ENCODE measurements around the gene AP2M1.

The AP2M1 gene

GRCh38 chr3:184183679-184184078 lies 9.0 kb downstream of the AP2M1 start:
- DNase-seq: no peak

DNA sequence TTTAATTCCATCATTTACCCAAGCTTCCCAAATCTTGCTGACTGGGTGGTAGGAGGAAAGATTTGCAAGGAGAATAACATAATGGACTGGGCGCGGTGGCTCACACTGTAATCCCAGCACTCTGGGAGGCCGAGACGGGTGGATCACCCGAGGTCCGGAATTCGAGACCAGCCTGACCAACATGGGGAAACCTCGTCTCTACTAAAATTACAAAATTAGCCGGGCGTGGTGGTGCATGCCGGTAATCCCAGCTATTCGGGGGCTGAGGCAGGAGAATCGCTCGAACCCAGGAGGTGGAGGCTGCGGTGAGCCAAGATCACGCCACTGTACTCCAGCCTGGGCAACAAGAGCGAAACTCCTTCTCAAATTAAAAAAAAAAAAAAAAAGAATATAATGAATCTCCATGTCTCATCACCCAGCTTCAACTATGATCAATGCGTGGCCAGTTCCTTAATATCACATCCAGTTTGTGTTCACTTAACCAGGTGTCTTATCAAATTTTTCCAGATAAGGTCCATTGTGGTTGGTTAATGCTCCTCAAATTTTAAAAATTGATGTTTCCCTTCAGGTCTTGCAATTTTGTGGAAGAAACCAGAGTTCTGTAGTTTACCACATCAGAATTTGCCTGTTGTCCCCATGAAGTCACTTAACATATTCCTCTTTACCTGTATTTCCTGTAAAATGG lies 10.0 kb downstream of the AP2M1 start:
- no peak for DNase-seq

GRCh38 chr3:184185461-184186183 lies 11.0 kb downstream of the AP2M1 start:
- peak; percentile 99 for DNase-seq

DNA sequence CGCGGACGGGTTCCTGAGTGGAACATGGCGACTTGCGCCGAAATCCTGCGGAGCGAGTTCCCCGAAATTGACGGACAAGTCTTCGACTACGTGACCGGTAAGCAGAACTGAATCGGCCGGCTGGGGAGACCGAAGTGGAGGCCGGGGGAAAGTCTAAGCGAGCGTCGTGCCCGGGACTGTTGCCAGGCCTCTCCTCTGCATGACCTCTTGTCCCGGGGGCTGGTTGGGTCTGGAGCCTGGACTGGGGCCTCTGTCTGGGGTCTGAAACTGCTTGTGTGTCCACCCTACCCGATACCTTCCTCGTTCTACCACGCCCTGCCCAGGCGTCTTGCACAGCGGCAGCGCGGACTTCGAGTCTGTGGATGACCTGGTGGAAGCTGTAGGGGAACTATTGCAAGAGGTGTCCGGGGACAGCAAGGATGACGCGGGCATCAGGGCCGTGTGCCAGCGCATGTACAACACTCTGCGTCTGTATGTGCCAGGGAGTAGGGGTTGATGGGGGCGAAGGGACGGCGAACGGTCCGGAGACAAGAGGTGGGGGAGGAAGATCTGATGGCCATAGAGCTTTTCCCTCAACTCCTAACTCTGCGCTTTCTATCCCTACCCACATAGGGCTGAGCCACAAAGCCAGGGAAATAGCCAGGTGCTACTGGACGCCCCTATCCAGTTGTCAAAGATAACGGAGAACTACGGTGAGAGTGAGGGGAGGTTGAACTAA lies 11.7 kb downstream of the AP2M1 start, which contains the start of gene ABCF3:
Gene ABCF3, plus strand, starts transcription at position 16 of the 718 bp plus-strand sequence. Its CDS starts 9 bp downstream, at position 25.
- no peak for DNase-seq

DNA sequence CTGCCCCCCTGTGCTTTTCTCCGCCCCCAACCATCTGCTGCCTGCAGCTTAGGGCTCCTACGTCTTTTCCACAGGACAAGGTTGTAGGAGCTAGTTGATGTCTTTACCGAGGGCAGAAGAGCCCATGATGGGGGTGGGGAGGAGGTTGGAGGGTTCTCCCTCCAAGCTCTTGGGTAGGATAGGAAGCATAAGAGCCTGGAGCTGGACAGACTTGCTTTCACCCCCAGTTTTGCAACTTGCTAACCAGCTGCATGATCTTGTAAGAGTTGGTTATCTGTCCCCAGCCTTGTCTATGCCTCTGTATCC lies 12.2 kb downstream of the AP2M1 start:
- no peak for DNase-seq

- no peak for DNase-seq
These were observed 13.4 kb downstream of the AP2M1 start for GRCh38 chr3:184188080-184188479.

DNA sequence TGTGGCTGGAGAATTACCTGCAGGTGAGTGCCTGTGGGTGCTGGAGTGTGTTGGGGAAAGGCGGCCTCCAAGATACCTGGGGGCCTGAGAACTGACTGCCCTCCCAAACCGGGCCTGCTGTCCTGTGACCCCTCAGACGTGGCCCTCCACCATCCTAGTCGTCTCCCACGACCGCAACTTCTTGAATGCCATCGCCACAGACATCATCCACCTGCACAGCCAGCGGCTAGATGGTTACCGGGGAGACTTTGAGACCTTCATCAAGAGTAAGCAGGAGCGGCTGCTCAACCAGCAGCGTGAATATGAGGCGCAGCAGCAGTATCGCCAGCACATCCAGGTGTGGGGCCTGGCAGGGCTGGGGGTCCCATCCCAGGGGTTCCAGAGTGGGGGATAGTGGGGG lies 14.8 kb downstream of the AP2M1 start:
- no peak for DNase-seq

- no peak for DNase-seq
These were observed 18.2 kb downstream of the AP2M1 start for GRCh38 chr3:184192889-184193288.

DNA sequence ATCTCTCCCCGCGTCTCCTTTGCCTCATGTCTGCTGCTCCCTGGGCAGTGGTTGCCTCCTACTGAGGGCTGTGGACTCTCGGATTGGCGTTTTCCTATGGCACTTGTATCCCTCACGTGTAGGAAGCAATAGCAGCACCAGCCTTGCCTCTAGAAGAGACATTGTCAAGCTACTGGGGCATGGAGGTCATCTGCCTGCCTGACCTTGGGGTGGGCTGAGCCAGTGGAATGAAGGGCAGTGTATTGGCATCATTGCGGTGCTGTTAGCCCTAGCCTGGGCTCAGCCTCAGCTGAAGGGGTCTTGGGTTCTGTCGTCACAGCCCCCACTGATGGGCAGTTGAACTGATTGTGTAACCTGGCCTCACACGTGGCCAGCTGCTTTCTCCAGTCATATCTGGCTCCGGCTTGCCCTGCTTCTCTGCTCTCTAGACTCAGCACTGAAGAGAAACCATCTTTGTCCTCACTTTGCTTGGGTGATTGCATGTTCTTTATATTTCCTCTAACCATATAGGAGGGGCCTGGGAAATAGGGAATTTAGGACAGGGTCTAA lies 19.4 kb downstream of the AP2M1 start:
- no peak for DNase-seq

GRCh38 chr3:184196536-184196935 lies 21.9 kb downstream of the AP2M1 start:
- DNase-seq: no peak

DNA sequence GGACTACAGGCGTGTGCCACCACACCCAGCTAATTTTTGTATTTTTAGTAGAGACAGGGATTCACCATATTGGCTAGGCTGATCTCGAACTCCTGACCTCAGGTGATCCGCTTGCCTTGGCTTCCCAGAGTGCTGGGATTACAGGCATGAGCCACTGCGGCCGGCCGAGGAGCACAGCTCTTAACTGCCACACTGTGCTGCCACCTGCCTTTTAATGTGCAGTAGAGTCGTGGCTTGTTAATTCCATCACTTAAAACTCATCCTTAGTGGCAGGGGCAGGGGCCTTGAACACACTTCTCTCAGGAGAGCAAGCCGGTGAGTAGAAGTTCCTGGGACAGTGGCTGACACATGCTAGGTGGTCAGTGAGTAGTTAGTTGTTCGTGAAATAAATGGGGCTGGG lies 23.9 kb downstream of the AP2M1 start:
- DNase-seq: no peak

DNA sequence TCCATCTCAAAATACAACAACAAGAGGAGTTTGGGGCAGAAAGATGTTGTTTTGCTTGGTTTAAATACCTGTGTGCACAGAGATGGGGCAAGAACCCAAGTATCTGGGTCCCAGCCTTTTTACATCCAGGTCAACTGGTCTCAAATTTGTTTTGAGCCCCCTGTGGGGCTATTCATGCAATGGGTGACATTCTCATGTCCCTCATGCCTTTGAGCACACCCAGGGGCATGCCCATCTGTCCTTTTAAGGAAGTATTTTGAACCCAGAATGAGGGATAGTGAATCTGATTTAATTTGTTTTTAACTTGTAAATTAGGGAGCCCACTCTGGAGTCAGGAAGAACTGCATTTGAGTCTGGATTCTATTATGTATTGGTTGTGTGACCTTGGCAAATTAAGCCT lies 26.2 kb downstream of the AP2M1 start:
- DNase-seq: no peak

DNA sequence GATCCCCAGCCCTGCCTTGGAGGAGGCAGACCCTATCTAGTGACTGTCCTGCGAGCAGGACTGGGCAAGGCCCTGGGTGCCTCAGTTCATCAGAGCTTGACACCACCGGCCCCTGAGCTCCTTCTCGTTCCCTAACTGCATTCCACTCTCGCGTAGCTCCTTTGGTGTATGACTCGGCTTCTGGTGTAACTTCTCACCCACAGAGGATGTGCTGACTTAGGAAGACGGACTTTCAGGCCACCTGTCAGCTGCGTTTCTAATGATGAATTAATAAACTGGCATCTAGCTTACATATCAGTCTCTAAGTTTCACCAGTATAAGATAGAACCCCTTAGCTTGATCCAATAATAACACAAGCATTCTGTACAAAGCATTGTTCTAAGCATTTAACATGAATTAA lies 28.9 kb downstream of the AP2M1 start:
- DNase-seq: no peak

DNA sequence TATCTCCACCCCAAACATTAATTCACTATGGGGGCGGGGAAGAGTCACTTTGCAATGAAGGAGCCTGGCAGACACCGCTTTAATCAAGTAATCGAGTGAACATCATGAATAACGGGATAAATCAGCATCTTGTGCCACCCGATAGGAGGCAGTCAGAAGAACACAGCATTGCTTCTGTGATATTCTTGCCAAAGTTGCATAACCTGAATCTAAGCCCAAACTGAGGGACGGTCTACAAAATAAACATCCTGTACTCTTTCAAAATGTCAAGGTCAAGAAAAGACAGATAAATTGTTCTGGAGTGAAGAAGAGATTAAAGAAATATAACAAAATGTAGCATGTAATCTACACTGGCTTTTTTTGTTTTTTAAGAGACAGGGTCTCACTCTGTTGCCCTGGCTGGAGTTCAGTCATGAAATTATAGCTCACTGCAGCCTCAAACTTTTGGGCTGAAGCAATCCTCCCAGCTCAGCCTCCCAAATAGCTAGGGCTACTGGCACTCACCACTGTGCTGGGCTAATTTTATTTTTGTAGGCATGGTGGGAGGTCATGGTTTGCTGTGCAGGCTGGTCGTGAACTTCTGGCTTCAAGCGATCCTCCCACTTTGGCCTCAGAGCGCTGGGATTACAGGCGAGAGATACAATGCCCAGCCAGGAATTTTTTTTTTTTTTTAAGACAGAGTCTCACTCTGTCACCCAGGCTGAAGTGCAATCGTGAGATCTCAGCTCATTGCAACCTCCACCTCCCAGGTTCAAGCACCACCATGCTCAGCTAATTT lies 34.7 kb downstream of the AP2M1 start:
- DNase-seq: no peak

GRCh38 chr3:184211297-184211696 lies 36.6 kb downstream of the AP2M1 start:
- DNase-seq: no peak

- no peak for DNase-seq
These were observed 37.1 kb downstream of the AP2M1 start for GRCh38 chr3:184211718-184212117.

DNA sequence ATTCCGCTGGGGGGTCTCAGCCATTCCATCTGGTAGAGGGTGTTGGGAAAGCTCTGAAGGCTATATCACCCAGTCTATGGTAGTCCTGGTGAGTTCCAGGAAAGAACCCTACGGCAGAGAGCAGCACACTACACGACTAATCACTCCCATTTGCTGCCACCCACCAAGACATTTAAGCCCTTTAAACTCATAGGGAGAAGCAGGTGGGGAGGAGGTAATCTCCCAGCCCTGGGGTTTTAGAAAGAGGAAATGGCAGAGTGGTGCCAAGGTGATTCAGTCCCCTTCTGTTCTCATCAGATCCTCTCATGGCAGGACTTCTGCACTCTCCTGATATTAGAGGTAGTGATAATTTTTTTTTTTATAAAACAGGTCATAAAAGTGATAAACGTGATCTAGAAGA lies 44.2 kb downstream of the AP2M1 start:
- no peak for DNase-seq

DNA sequence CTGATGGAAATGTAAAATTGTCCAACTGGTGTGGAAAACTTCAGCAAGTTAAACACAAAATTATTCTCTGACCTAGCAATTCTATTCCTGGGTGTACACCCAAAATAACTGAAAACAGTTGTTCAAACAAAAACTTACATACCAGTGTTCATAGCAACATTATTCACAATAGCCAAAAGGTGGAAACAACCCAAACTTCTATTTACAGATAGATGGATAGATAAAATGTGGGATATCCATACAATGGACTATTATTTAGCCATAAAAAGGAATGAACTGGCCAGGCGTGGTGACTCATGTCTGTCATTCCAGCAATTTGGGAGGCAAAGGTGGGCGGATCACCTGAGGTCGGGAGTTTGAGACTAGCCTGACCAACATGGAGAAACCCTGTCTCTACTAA lies 47.9 kb downstream of the AP2M1 start:
- no peak for DNase-seq

DNA sequence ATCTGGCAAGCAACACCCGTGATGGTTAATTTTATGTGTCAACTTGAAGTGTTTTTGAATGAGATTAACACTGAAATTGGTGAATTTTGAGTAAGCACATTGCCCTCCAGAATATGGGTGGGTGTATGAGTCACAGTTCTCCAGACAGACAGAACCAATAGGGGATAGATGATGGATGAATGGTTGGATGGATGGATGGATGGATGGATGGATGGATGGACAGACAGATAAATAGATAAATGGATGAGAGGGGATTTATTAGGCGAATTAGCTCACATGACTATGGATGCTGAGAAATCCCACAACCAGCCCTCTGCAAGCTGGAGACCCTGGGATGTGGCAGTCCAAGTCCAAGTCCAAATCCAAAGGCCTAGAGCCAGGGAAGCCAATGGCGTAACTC lies 49.3 kb downstream of the AP2M1 start:
- no peak for DNase-seq

GRCh38 chr3:184227481-184227935 lies 52.9 kb downstream of the AP2M1 start:
- peak; percentile 43 for DNase-seq

GRCh38 chr3:184228376-184229137 lies 53.9 kb downstream of the AP2M1 start:
- DNase-seq: no peak

All from activated CD4-positive, alpha-beta T cell treated with anti-CD3 and anti-CD28 coated beads, Interleukin-2, amount 50 U/mL, for 1 hour (primary cell).